HepG2 (cell line): ENCODE data around the gene PSORS1C2. TPM values are rescaled to one million over a fixed set of nuclear protein-coding genes. Genes with fewer than 3 reads are reported as not detected.
A peak's percentile ranks its signal among the peaks of the same experiment; 100 is the strongest.

Experiments
- AHR ChIP-seq: IDR thresholded peaks from 2 replicates; pipeline ENCODE4 v1.6.1; 2018; ENCODE audit warnings: missing genetic modification reagents, missing compliant biosample characterization
- ATAD3A ChIP-seq: sonication (generic); formaldehyde crosslinking; IDR thresholded peaks from 2 replicates; pipeline ENCODE4 v1.4.0; 2020; ENCODE audit warnings: missing genetic modification reagents
- ELF4 ChIP-seq: sonication (generic); formaldehyde crosslinking; IDR thresholded peaks from 2 replicates; pipeline ENCODE4 v1.5.0; 2020; ENCODE audit warnings: missing genetic modification reagents, mild to moderate bottlenecking, moderate library complexity, borderline replicate concordance
- ETV6 ChIP-seq: sonication (generic); formaldehyde crosslinking; conservative IDR thresholded peaks from 2 replicates; pipeline ENCODE4 v1.4.0; 2020; ENCODE audit warnings: missing genetic modification reagents
- NR2C2 ChIP-seq: sonication (generic); formaldehyde crosslinking; IDR thresholded peaks from 2 replicates; pipeline ENCODE4 v1.4.0; 2020; ENCODE audit warnings: missing genetic modification reagents, mild to moderate bottlenecking, moderate library complexity, borderline replicate concordance
- SNAPC2 ChIP-seq: sonication (generic); formaldehyde crosslinking; IDR thresholded peaks from 2 replicates; pipeline ENCODE4 v1.8.1; 2022; ENCODE audit warnings: mild to moderate bottlenecking, missing genetic modification reagents
- TOPORS ChIP-seq: sonication (generic); formaldehyde crosslinking; IDR thresholded peaks from 2 replicates; pipeline ENCODE4 v1.8.0; 2023; ENCODE audit warnings: mild to moderate bottlenecking, missing genetic modification reagents
- polyA plus RNA-seq, 8 experiments: library from polyadenylated mRNA; depleted of rRNA in 3 of 8; stranded (reverse) in 7 of 8; unstranded in 1 of 8; fragments of >200 nt; fragmentation: Illumina TruSeq in 4 of 8; extraction: Trizol in 4 of 8; gene quantifications; 2 replicates each; pipeline versions ENCODE4 v1.2.1 to v1.2.3, GENCODE V29; 2011 to 2016; ENCODE audit warnings: low read depth in 4 of 8, missing spikeins in 1 of 8, mixed read lengths in 1 of 8; ENCODE audit not compliant: insufficient read depth in 1 of 8
- total RNA-seq, 5 experiments: library from RNA; depleted of rRNA; stranded (reverse); fragments of >200 nt; fragmentation: Illumina TruSeq; extraction: Trizol; gene quantifications; 2 replicates each; pipeline ENCODE4 v1.2.3, GENCODE V29; 2016; ENCODE audit warnings: low read depth in 1 of 5
- TF ChIP-seq, protein P1 (sequence below): sonication (generic); formaldehyde crosslinking; IDR thresholded peaks from 2 replicates; pipeline ENCODE4 v1.4.0; 2020; ENCODE audit warnings: missing genetic modification reagents, borderline replicate concordance
- TF ChIP-seq, protein P2 (sequence below): IDR thresholded peaks from 2 replicates; pipeline ENCODE4 v1.4.0; 2020; ENCODE audit warnings: mild to moderate bottlenecking, missing genetic modification reagents
- TF ChIP-seq, protein P3 (sequence below): sonication (generic); formaldehyde crosslinking; IDR thresholded peaks from 2 replicates; pipeline ENCODE4 v1.9.0; 2021; ENCODE audit warnings: missing genetic modification reagents, borderline replicate concordance
- TF ChIP-seq, protein P4 (sequence below): IDR thresholded peaks from 2 replicates; pipeline ENCODE4 v1.6.1; 2016; ENCODE audit warnings: mild to moderate bottlenecking
- TF ChIP-seq, protein P5 (sequence below): sonication (generic); formaldehyde crosslinking; IDR thresholded peaks from 2 replicates; pipeline ENCODE4 v1.4.0; 2020; ENCODE audit warnings: missing genetic modification reagents, borderline replicate concordance

Gene PSORS1C2
- total and polyA plus RNA-seq, 2 of the 13 experiments (the other 11 are each of a cell fraction or from before 2014, with no cell fraction given), result not detected

DNA sequence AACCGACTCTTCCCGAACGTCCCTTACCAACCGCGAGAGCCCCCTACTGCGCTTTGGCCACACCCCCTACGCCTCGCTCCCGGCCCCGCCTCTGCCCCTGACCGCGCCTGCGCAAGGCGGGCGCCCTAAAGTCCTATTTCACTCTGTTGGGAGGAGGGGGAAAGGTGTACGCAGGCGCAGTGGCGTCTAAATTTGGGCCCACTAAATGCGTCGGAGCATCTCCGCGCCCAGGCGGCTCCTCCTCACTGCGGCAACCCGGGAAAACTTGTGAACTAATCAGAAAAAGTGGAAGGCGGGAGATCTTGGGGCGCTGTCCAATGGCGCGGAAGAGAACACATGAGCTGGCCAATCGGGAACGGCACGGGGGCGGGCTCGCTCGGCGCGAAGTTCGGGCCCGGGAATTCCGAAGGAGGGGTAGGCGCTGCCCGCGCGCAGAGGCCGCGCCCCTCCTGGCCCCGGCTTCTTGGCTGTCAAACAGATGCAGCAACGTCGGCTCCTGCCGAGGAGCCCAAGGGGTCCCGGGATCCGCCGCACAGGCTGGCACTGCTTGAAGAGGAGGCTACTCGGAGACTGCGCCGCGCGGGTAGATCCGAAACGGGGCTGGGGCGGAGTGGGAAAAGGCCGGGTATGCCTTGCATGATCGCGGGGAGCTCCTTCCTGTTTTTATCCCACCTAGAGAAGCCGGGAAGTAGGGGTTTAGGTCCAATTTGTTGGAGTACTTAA, 19.4 kb upstream of the PSORS1C2 start, which contains the start of gene TCF19 (continued):
- TF ChIP-seq, protein P1, sequence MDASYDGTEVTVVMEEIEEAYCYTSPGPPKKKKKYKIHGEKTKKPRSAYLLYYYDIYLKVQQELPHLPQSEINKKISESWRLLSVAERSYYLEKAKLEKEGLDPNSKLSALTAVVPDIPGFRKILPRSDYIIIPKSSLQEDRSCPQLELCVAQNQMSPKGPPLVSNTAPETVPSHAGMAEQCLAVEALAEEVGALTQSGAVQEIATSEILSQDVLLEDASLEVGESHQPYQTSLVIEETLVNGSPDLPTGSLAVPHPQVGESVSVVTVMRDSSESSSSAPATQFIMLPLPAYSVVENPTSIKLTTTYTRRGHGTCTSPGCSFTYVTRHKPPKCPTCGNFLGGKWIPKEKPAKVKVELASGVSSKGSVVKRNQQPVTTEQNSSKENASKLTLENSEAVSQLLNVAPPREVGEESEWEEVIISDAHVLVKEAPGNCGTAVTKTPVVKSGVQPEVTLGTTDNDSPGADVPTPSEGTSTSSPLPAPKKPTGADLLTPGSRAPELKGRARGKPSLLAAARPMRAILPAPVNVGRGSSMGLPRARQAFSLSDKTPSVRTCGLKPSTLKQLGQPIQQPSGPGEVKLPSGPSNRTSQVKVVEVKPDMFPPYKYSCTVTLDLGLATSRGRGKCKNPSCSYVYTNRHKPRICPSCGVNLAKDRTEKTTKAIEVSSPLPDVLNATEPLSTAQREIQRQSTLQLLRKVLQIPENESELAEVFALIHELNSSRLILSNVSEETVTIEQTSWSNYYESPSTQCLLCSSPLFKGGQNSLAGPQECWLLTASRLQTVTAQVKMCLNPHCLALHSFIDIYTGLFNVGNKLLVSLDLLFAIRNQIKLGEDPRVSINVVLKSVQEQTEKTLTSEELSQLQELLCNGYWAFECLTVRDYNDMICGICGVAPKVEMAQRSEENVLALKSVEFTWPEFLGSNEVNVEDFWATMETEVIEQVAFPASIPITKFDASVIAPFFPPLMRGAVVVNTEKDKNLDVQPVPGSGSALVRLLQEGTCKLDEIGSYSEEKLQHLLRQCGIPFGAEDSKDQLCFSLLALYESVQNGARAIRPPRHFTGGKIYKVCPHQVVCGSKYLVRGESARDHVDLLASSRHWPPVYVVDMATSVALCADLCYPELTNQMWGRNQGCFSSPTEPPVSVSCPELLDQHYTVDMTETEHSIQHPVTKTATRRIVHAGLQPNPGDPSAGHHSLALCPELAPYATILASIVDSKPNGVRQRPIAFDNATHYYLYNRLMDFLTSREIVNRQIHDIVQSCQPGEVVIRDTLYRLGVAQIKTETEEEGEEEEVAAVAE (CRISPR knock-in tag), result no peak
- TF ChIP-seq ATAD3A (no peak), ETV6 (no peak), AHR (CRISPR knock-in tag) (no peak), ELF4 (CRISPR knock-in tag) (no peak), SNAPC2 (CRISPR knock-in tag) (peak; percentile 94), NR2C2 (CRISPR knock-in tag) (no peak), TOPORS (peak; percentile 90; the same call in 1 of the 2 replicates)
- TF ChIP-seq, protein P2, sequence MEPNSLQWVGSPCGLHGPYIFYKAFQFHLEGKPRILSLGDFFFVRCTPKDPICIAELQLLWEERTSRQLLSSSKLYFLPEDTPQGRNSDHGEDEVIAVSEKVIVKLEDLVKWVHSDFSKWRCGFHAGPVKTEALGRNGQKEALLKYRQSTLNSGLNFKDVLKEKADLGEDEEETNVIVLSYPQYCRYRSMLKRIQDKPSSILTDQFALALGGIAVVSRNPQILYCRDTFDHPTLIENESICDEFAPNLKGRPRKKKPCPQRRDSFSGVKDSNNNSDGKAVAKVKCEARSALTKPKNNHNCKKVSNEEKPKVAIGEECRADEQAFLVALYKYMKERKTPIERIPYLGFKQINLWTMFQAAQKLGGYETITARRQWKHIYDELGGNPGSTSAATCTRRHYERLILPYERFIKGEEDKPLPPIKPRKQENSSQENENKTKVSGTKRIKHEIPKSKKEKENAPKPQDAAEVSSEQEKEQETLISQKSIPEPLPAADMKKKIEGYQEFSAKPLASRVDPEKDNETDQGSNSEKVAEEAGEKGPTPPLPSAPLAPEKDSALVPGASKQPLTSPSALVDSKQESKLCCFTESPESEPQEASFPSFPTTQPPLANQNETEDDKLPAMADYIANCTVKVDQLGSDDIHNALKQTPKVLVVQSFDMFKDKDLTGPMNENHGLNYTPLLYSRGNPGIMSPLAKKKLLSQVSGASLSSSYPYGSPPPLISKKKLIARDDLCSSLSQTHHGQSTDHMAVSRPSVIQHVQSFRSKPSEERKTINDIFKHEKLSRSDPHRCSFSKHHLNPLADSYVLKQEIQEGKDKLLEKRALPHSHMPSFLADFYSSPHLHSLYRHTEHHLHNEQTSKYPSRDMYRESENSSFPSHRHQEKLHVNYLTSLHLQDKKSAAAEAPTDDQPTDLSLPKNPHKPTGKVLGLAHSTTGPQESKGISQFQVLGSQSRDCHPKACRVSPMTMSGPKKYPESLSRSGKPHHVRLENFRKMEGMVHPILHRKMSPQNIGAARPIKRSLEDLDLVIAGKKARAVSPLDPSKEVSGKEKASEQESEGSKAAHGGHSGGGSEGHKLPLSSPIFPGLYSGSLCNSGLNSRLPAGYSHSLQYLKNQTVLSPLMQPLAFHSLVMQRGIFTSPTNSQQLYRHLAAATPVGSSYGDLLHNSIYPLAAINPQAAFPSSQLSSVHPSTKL (CRISPR knock-in tag), result peak; percentile 45; the same call in 1 of the 2 replicates
- TF ChIP-seq, protein P3, sequence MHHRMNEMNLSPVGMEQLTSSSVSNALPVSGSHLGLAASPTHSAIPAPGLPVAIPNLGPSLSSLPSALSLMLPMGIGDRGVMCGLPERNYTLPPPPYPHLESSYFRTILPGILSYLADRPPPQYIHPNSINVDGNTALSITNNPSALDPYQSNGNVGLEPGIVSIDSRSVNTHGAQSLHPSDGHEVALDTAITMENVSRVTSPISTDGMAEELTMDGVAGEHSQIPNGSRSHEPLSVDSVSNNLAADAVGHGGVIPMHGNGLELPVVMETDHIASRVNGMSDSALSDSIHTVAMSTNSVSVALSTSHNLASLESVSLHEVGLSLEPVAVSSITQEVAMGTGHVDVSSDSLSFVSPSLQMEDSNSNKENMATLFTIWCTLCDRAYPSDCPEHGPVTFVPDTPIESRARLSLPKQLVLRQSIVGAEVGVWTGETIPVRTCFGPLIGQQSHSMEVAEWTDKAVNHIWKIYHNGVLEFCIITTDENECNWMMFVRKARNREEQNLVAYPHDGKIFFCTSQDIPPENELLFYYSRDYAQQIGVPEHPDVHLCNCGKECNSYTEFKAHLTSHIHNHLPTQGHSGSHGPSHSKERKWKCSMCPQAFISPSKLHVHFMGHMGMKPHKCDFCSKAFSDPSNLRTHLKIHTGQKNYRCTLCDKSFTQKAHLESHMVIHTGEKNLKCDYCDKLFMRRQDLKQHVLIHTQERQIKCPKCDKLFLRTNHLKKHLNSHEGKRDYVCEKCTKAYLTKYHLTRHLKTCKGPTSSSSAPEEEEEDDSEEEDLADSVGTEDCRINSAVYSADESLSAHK (CRISPR knock-in tag), result no peak
- TF ChIP-seq, protein P4, sequence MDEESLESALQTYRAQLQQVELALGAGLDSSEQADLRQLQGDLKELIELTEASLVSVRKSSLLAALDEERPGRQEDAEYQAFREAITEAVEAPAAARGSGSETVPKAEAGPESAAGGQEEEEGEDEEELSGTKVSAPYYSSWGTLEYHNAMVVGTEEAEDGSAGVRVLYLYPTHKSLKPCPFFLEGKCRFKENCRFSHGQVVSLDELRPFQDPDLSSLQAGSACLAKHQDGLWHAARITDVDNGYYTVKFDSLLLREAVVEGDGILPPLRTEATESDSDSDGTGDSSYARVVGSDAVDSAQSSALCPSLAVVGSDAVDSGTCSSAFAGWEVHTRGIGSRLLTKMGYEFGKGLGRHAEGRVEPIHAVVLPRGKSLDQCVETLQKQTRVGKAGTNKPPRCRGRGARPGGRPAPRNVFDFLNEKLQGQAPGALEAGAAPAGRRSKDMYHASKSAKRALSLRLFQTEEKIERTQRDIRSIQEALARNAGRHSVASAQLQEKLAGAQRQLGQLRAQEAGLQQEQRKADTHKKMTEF (CRISPR knock-in tag), result peak; percentile 39; the same call in 1 of the 2 replicates
- TF ChIP-seq, protein P5, sequence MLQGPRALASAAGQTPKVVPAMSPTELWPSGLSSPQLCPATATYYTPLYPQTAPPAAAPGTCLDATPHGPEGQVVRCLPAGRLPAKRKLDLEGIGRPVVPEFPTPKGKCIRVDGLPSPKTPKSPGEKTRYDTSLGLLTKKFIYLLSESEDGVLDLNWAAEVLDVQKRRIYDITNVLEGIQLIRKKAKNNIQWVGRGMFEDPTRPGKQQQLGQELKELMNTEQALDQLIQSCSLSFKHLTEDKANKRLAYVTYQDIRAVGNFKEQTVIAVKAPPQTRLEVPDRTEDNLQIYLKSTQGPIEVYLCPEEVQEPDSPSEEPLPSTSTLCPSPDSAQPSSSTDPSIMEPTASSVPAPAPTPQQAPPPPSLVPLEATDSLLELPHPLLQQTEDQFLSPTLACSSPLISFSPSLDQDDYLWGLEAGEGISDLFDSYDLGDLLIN, result peak; percentile 96; the same call in 1 of the 2 replicates
